Activated effector memory CD4-positive, alpha-beta T cell treated with Interleukin-2 at 50 U/mL for 16 hours (primary cell): ENCODE measurements around the gene CFAP65.

ENCODE experiments used
- DNase-seq: peaks from one replicate; pipeline ENCODE4 v3.0.0-alpha.2; 2020

Gene CFAP65

DNA sequence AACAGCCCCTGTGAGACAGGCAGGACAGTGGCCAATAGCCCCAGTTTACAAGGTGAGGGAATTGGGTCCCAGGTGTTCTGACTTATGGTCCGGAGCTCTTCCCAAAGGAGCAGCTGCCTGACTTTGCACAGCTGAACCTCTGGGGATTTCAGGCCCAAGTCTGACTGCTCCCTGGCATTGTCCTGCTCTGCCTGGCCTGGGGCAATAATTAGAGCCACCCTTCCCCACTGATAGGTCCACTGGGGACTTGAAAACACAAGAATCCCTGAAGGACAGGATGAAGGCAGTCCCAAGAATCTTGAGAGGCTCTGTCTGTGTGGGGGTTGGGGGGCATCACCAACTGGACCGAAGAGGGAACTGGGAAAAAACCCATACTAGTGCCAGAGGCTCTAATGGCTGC is 52.7 kb downstream of the CFAP65 start:
- DNase-seq = no peak

GRCh38 chr2:218988164-218988563 is 53.2 kb downstream of the CFAP65 start:
- DNase-seq = no peak

DNA sequence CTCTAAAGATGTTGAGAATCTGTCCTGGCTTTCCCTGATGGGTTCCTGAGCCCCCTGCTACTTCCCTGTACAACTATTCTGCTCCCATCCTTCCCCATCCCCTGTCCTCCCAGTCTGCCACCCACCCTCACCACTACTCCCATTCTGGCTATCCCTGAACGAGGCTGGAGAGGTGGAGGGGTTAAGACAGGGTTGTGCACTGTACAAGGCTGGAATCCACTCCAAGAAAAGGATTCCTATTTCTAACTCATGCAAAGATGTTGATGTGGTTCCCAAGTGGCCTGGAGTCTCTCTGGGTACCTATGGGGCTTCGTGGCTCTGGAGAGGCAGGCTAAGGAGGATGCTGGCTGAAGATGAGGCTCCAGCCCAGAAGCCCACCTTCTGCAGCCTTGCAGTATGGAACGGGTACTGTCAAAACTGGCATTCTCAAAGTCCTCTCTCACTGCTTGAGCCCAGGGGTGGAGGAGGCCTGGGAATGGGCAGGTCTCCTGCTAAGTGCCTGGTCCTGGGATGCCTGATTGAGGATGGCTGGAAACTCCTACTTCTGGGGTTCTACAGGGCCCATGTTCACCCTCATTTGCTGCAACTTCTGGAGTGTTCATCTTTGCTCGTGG is 55.1 kb downstream of the CFAP65 start:
- DNase-seq = no peak

- no peak for DNase-seq
These were observed 55.8 kb downstream of the CFAP65 start for GRCh38 chr2:218985325-218986091.

GRCh38 chr2:218985021-218985324 is 56.3 kb downstream of the CFAP65 start, which contains the start of gene FEV:
Gene FEV (minus strand): TSS chr2:218985184. CDS start chr2:218985075, 109 bp downstream.
- no peak for DNase-seq

- no peak for DNase-seq
These were observed 56.9 kb downstream of the CFAP65 start for GRCh38 chr2:218984239-218985020.

DNA sequence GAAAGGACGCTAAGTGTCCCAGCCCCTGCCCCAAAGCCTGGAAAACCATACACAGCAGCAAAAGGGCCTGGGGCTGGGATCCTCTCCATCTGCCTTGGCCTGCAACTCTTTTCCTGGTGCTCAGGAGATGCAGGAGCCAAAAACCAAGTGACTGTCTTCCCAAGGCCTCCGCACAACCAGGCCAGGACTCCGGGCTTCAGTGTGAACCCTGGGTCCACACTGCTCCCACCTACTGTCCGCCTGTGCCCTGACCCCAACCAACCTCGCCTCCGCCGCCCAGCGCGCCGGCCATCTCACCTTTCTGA is 57.4 kb downstream of the CFAP65 start:
- DNase-seq = no peak

GRCh38 chr2:218983263-218983933 is 57.9 kb downstream of the CFAP65 start:
- DNase-seq = no peak

- DNase-seq = no peak
These were observed 58.6 kb downstream of the CFAP65 start for GRCh38 chr2:218982586-218983262.

DNA sequence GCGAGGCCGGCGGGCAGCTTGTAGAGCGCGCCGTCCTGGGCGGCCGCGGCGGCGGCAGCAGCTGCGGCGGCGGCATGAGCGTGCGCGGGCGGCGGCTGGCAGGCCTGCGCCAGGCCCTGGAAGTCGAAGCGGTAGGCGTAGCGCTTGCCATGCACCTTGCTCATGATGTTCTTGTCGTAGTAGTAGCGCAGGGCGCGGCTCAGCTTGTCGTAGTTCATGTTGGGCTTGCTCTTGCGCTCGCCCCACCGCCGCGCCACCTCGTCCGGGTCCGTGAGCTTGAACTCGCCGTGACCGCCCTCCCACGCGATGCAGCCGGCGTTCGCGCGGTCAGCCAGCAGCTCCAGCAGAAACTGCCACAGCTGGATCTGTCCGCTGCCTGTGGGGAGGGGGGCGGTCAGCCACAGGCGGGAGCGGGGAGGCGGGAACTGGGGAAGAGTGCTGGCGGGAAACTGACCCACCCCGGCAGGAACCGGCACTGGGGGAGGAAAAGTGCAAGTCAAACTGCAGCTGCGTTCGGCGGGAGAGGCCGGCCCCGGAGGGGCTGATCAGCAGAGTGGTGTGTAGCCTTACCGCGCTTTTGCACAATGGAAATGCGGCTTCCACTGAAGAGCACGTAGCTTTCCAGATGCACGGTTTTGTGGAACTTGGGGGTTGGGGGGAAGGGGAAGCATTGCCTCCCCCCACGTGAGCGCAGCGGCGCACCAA is 59.3 kb downstream of the CFAP65 start:
- no peak for DNase-seq

DNA sequence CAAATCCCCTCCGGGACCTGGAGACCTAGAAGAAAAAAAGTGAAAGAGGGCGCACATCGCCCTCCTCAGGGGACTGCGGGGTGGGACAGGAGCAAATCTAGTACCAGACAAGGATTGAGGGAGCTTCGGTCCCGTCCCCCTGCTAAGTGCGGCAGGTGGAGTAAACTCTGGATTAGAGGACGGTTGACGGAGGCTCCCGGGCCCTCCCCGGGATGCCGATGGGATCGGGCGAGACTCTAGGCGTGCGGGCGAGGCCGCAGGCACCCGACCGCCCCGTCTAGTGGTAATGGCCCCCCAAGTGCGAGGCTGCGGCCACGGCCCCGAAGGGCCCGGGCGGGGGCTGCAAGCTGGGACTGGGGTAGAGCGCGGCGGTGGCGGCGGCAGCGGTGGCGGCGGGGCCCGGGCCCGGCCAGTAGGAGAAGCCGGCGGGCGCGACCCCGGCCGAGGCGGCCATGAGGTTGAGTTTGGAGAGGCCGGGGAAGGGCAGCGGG is 59.9 kb downstream of the CFAP65 start:
- no peak for DNase-seq

- no peak for DNase-seq
These were observed 60.5 kb downstream of the CFAP65 start for GRCh38 chr2:218980735-218981389.

DNA sequence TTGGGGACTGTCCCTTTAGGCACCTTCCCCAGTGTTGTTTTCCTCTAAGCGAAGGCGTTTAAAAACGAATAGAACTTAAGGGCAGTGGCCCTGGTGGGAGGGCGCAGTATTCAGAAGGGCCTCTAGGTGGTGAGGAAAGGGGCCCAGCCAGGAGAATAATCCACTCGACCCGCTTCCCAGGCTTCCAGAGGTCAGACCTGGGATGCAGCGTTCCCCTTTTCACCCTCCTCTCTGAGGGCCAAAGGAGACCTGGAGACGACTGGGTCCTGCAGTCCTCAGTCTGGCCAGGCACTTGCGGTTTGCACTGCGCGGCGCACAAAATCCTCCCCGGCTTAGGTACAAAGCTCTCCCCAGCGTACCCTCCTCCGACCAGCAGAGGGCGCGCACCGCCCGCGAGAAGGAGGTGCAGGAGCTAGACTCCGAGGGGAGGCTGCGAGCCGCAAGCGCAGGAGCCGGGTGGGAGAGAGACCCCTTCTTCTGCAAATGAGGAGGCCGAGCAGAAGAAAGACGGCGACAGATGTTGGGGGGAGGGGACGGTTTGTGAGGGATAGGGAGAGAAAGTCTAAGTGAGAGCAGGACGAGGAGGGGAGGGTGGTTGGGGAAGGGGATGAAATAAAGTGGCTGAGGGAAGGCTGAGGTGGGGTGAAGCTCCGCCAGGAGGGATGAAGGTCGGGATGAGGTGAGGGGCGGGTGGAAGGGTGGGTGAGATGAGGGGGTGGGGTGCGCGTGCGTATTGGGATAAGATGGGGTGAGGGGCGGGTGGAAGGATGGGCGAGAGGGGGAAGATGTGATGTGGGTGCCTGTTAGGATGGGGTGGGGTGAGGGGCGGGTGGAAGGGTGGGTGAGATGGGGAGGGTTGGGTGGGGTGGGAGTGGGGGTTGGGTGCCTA is 61.2 kb downstream of the CFAP65 start:
- peak; percentile 70 for DNase-seq

DNA sequence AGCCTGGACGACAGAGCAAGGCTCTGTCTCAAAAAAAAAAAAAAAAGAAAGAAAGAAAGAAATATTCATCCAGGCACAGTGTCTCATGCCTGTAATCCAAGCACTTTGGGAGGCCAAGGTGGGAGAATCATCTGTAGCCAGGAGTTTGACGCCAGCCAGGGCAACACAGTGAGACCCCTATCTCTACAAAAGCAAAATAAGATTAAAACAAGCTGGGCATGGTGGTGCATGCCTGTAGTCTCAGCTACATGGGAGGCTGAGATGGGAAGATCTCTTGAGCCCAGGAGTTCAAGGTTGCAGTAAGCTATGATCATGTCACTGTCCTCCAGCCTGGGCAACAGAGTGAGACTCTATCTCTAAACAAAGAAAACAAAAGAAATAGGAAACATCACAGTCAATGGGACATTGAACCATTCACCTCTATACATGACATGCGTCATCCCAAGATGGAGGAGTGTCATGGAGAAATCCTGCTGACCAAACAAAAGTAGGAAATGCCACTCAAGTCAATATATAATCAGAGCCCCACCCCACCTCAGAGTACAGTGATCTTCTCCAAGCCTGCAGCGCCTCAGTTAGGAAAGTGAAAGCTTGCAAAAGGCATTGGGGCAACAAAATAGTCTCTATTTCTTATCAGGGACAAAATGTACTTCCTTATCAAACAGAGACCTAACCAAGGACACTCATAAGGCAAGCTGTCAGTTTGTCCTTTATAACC is 66.1 kb downstream of the CFAP65 start:
- no peak for DNase-seq

GRCh38 chr2:218970894-218971293 is 70.4 kb downstream of the CFAP65 start:
- DNase-seq = no peak

- no peak for DNase-seq
These were observed 77.1 kb downstream of the CFAP65 start for GRCh38 chr2:218964041-218964771.

GRCh38 chr2:218963601-218964000 is 77.7 kb downstream of the CFAP65 start:
- no peak for DNase-seq

DNA sequence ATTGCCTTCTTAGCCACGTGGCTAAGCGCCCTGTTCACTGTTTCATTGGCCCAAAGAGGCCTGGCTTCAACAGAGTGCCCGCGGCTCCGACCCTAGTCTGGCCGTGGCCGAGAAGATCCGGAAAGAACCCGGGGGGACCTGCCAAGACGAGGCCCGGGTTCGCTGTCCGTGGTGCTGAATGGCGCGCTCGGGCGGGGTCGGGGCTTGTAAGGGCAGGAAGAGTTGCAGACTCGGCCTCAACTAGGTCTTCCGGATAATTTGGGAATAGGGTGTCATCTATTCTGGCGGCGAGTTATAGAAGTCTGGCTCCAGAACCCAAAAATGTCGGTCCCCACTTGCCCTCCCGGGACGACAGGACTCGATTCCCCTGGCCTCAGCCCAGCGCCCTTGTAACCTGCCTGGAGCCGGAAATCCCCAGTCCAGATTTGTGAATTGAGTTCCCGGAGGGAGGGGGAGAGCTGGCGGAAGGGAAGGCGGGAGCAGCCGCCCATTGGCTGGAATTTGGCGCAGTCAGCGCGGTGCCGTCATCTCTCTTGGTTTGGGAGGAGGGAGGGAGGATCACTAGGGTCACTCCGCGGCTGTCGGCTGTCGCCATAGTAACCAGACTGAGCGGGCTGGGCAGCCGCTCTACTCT is 78.3 kb downstream of the CFAP65 start:
- DNase-seq = no peak
